ENCODE data around the gene SPOPL.
"Not testable (repeated sequence)": the region's sequence is repeated elsewhere in the genome, so short reads cannot be mapped to it uniquely, and the experiment has no call there.

The SPOPL gene

DNA sequence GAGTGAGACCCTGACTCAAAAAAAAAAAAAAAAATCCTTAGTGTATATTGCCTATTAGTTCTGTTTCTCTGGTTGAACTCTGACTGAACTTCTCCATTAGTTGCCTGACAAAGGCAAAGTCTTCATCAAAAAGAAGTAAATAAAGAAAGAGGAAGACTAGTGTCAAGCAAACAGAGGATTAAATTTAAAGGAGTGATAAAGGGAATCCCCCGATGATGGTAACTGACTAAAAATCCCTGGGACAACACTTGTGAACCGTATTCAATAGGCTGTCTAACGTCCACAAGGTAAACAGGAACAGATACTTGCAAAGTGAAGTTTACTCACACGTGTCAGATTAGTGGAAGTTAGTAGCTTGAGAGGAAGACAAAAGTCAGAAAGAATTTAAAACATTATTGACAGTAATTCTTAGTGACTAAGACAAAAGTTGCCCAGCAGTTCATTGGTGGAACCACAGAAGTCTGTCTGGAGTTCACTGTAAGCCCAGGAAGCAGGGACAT, 26.2 kb upstream of the SPOPL start:
- Histone ChIP-seq H3K27me3 (ENCODE audit: control insufficient read depth in 1 of 2, insufficient read depth in 2 of 2, low read length in 2 of 2) (no peaks in the 10 kb centered on the region), H3K9ac (ENCODE audit: low read length) (no peak overlapping the region), H3K4me1 (ENCODE audit: insufficient read depth, low read length) (no peaks in the 10 kb centered on the region), H3K9me3 (ENCODE audit: low read length) (no peaks in the 10 kb centered on the region), H3K27ac (ENCODE audit: low read depth, low read length) (no peak overlapping the region), H3K4me3 (ENCODE audit: low read depth in 1 of 2, low read length in 2 of 2) (no peak overlapping the region), H3K36me3 (ENCODE audit: insufficient read depth, low read length) (no peaks in the 10 kb centered on the region)

DNA sequence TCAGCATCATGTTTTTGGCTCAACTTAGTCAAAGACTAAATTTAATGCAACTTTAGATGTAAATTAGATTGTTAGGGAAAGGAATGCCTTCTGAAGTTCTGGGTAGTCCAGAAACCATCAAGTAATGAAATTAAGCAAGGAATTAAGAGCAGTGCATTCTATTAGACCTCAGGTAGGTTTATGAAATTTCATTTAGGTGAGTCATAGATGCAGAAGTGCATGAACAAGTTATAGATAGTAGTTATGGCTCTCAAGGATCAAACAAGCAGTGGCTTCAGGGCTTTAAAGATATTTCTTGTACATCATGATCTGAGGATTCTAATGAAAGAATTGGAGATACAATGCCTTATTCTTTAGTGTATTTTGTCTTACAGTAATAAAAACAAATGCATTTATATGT, 25.4 kb upstream of the SPOPL start:
- Histone ChIP-seq H3K36me3 (ENCODE audit: insufficient read depth, low read length) (no peaks in the 10 kb centered on the region), H3K27ac (ENCODE audit: low read depth, low read length) (no peak overlapping the region), H3K4me3 (ENCODE audit: low read depth in 1 of 2, low read length in 2 of 2) (no peak overlapping the region), H3K9me3 (ENCODE audit: low read length) (no peaks in the 10 kb centered on the region), H3K4me1 (ENCODE audit: insufficient read depth, low read length) (no peaks in the 10 kb centered on the region), H3K27me3 (ENCODE audit: control insufficient read depth in 1 of 2, insufficient read depth in 2 of 2, low read length in 2 of 2) (no peaks in the 10 kb centered on the region), H3K9ac (ENCODE audit: low read length) (no peak overlapping the region)

DNA sequence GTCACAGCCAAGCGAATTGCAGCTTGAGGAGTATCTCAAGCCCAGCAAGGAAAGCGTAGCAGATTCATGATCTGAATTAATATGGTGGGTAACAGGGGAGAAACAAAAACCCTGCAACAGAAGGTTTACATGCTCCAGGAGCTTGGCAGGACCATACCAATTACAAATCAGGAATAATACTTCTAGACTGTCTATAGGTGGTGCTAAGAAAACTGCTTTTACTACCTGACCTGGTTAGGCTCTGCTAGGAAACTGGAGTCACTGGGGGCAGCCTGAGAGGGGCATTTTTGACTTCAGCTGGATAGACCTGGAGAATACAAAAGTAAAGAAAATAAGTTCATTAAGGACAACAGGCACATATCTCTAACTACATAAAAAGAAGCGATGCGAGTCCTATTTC, 24.6 kb upstream of the SPOPL start:
- no peak overlapping the region for H3K4me3 ChIP-seq (ENCODE audit: low read depth in 1 of 2, low read length in 2 of 2)
- H3K9ac ChIP-seq (ENCODE audit: low read length), result no peak overlapping the region
- H3K27me3 ChIP-seq (ENCODE audit: control insufficient read depth in 1 of 2, insufficient read depth in 2 of 2, low read length in 2 of 2), result no peaks in the 10 kb centered on the region
- H3K9me3 ChIP-seq (ENCODE audit: low read length), result no peaks in the 10 kb centered on the region
- no peak overlapping the region for H3K27ac ChIP-seq (ENCODE audit: low read depth, low read length)
- H3K4me1 ChIP-seq (ENCODE audit: insufficient read depth, low read length), result no peaks in the 10 kb centered on the region
- no peaks in the 10 kb centered on the region for H3K36me3 ChIP-seq (ENCODE audit: insufficient read depth, low read length)

DNA sequence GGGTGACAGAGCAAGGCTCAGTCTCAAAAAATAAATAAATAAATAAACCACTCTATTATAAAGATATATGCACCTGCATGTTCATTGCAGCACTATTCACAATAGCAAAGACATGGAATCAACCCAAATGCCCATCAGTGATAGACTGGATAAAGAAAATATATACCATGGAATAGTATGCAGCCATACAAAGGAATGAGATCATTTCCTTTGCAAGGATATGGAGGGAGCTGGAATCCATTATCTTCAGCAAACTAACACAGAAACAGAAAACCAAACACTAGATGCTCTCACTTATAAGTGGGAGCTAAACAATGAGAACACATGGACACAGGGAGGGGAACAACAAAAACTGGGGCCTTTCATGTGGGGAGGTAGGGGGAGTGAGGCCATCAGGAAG, 18.8 kb upstream of the SPOPL start:
- H3K4me3 ChIP-seq (ENCODE audit: low read depth in 1 of 2, low read length in 2 of 2); H3K27me3 ChIP-seq (ENCODE audit: control insufficient read depth in 1 of 2, insufficient read depth in 2 of 2, low read length in 2 of 2); H3K9ac ChIP-seq (ENCODE audit: low read length); H3K9me3 ChIP-seq (ENCODE audit: low read length); H3K27ac ChIP-seq (ENCODE audit: low read depth, low read length); H3K36me3 ChIP-seq (ENCODE audit: insufficient read depth, low read length); H3K4me1 ChIP-seq (ENCODE audit: insufficient read depth, low read length): not testable (repeated sequence)

DNA sequence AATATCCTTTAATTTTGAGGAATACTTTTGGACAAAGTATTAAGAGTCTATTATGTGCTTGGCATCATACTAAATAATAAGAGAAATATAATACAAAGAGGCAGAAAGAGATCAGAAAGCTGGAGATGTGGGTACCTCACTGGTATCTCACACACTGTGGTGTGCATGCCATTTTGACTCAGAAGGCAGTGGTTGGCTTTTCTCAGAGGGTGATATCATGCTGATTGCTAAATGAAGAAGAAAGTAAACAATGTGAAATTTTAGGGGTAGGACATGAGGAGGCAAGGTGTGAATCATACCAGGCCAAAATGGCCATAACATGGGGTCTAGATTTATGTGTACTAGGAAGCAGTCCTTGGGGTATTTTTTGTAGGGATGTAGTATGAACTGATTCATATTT, 16.6 kb upstream of the SPOPL start:
- H3K27me3 ChIP-seq (ENCODE audit: control insufficient read depth in 1 of 2, insufficient read depth in 2 of 2, low read length in 2 of 2), result no peaks in the 10 kb centered on the region
- no peaks in the 10 kb centered on the region for H3K4me1 ChIP-seq (ENCODE audit: insufficient read depth, low read length)
- no peak overlapping the region for H3K27ac ChIP-seq (ENCODE audit: low read depth, low read length)
- H3K9ac ChIP-seq (ENCODE audit: low read length), result no peak overlapping the region
- no peak overlapping the region for H3K4me3 ChIP-seq (ENCODE audit: low read depth in 1 of 2, low read length in 2 of 2)
- H3K36me3 ChIP-seq (ENCODE audit: insufficient read depth, low read length), result no peaks in the 10 kb centered on the region
- H3K9me3 ChIP-seq (ENCODE audit: low read length), result no peaks in the 10 kb centered on the region

DNA sequence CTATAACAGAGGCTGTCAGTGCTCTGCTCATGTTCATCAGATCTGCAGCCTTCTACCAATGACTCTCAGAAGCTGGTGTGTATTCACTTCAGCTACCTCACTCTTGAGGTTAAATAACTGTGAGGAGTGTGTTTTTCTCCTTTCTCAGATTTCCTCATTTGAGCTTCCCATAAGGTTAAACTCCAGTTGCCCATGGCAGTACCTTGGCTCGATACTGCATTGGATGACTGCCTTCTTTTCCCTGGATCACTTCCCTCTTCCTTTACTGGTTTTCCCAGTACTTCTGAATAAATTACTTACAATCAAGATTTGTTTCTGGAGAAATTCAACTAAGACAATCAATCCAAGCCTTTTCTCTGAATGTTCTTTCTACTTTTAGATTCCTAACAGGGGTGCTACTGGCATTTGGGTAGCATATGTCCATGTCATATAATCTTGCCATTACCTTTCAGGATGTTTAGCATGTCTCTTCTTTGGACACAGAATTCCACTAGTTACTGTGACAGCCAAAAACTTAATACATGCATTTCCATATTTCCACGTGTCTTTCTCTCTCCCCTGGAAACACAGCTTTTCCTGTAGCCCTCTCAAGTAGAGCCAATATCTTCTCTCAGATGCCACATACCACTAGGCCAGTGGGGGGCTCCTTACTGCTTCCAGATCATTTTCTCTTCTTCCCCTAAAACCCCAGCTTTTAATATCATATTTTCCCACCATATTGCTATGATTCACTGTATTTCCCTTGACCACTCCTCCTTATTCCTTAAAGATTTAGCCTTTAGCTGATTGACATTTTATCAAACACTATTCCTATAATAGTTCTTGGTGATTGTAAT, 15.0 kb upstream of the SPOPL start:
- no peak overlapping the region for H3K27ac ChIP-seq (ENCODE audit: low read depth, low read length)
- H3K36me3 ChIP-seq (ENCODE audit: insufficient read depth, low read length), result no peaks in the 10 kb centered on the region
- H3K27me3 ChIP-seq (ENCODE audit: control insufficient read depth in 1 of 2, insufficient read depth in 2 of 2, low read length in 2 of 2), result no peaks in the 10 kb centered on the region
- no peak overlapping the region for H3K9ac ChIP-seq (ENCODE audit: low read length)
- no peak overlapping the region for H3K4me3 ChIP-seq (ENCODE audit: low read depth in 1 of 2, low read length in 2 of 2)
- H3K9me3 ChIP-seq (ENCODE audit: low read length), result no peaks in the 10 kb centered on the region
- H3K4me1 ChIP-seq (ENCODE audit: insufficient read depth, low read length), result no peaks in the 10 kb centered on the region

DNA sequence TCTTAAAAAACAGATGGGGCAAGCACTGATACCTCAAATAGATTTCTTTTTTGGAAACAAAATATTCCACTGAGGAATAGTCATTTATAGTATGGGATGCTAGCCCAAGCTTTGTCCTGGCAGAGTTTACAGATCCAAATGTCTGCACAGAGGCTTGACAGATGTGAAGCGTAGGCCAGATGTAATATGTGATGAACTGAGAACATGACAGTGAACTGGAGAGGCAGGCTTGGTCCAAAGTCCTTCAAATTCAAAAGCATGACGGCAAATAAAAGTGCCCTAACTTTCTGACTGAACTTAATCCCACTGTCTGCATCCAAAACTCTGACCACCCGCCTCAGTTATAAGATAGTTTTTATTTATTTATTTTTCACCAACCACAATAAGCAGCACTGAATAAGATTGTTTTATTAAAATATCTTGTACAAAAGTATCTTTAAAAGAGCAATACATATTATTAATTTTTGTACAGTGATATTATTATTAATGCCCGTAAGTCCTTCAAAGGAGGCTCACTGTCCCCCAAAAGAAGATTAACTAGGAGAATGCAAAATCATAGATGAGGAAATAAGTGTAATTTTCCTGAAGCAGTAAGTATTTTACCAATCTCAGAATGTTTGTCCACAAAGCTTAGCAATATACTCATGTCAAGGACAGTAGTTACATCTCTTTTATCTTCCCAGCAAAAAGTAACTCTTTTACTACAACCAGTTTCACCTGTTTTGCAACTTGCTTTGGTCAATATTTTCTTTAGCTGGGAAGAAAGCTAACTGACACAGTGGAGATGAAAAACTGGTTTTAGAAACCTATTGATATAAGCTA, 10.7 kb upstream of the SPOPL start:
- Histone ChIP-seq H3K27ac (ENCODE audit: low read depth, low read length) (no peak overlapping the region), H3K4me1 (ENCODE audit: insufficient read depth, low read length) (no peaks in the 10 kb centered on the region), H3K4me3 (ENCODE audit: low read depth in 1 of 2, low read length in 2 of 2) (no peak overlapping the region), H3K27me3 (ENCODE audit: control insufficient read depth in 1 of 2, insufficient read depth in 2 of 2, low read length in 2 of 2) (no peaks in the 10 kb centered on the region), H3K9me3 (ENCODE audit: low read length) (no peaks in the 10 kb centered on the region), H3K36me3 (ENCODE audit: insufficient read depth, low read length) (no peaks in the 10 kb centered on the region), H3K9ac (ENCODE audit: low read length) (no peak overlapping the region)

DNA sequence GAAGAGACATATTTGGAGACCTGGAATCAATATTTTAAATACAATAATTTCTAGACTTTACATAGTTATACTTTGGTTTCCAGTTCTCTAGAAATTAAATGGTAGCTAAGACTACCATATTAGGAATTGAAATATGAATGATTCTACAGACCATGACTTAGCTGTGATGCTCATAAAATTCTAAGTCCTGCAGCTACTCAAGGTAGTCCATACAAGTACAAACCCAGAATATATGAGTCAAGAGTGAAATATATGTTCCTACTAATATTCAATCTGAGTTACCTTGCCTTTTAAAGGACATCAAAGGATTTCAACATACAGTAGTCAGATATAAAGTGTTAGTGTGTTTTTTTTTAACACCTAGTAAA, 10.1 kb upstream of the SPOPL start:
- Histone ChIP-seq H3K4me3 (ENCODE audit: low read depth in 1 of 2, low read length in 2 of 2) (no peak overlapping the region), H3K9ac (ENCODE audit: low read length) (no peak overlapping the region), H3K4me1 (ENCODE audit: insufficient read depth, low read length) (no peaks in the 10 kb centered on the region), H3K36me3 (ENCODE audit: insufficient read depth, low read length) (no peaks in the 10 kb centered on the region), H3K27me3 (ENCODE audit: control insufficient read depth in 1 of 2, insufficient read depth in 2 of 2, low read length in 2 of 2) (no peaks in the 10 kb centered on the region), H3K9me3 (ENCODE audit: low read length) (no peaks in the 10 kb centered on the region), H3K27ac (ENCODE audit: low read depth, low read length) (no peak overlapping the region)

DNA sequence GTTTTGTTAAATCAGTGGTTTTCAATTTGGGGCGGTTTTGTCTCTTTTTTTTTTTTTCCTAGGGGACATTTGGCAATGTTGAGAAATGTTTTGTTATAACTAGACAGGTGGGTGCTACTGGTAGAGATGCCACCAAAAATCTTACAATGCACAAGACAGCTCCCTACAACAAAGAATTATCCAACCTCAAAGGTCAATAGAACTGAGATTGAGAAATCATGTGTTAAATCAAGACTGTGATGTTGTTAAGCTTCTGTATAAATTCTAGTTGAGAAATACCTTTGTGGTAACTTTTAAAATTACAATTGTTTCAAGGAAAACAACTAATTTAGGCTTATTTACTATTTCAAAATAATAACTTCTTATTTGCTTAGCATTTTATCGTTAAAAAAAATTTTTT, 9.4 kb upstream of the SPOPL start:
- Histone ChIP-seq H3K4me1 (ENCODE audit: insufficient read depth, low read length) (no peaks in the 10 kb centered on the region), H3K27ac (ENCODE audit: low read depth, low read length) (no peak overlapping the region), H3K9me3 (ENCODE audit: low read length) (no peaks in the 10 kb centered on the region), H3K9ac (ENCODE audit: low read length) (no peak overlapping the region), H3K4me3 (ENCODE audit: low read depth in 1 of 2, low read length in 2 of 2) (no peak overlapping the region), H3K36me3 (ENCODE audit: insufficient read depth, low read length) (no peaks in the 10 kb centered on the region), H3K27me3 (ENCODE audit: control insufficient read depth in 1 of 2, insufficient read depth in 2 of 2, low read length in 2 of 2) (no peaks in the 10 kb centered on the region)

DNA sequence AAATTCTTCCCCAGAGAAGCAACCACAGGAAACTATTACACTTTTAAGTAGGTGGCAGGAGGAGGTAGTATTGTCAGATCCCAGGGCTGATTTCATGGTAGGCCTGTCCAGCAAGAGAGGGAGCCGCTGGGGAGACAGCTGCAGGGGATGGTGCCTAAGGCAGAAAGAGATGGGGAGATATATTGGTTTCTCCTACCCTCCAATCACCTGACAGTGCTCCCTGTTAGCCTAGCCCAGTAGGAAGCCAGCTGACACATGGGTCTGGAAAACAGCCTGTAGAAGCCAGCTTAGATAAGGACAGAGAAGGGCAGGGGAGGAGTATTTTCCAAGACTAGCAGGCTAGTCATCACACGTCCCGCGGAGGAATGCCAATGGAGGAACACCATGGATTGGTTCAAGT, 8.2 kb upstream of the SPOPL start:
- H3K4me1 ChIP-seq (ENCODE audit: insufficient read depth, low read length), result no peaks in the 10 kb centered on the region
- no peaks in the 10 kb centered on the region for H3K27me3 ChIP-seq (ENCODE audit: control insufficient read depth in 1 of 2, insufficient read depth in 2 of 2, low read length in 2 of 2)
- H3K9ac ChIP-seq (ENCODE audit: low read length), result no peak overlapping the region
- no peaks in the 10 kb centered on the region for H3K36me3 ChIP-seq (ENCODE audit: insufficient read depth, low read length)
- no peak overlapping the region for H3K4me3 ChIP-seq (ENCODE audit: low read depth in 1 of 2, low read length in 2 of 2)
- no peak overlapping the region for H3K27ac ChIP-seq (ENCODE audit: low read depth, low read length)
- no peaks in the 10 kb centered on the region for H3K9me3 ChIP-seq (ENCODE audit: low read length)

DNA sequence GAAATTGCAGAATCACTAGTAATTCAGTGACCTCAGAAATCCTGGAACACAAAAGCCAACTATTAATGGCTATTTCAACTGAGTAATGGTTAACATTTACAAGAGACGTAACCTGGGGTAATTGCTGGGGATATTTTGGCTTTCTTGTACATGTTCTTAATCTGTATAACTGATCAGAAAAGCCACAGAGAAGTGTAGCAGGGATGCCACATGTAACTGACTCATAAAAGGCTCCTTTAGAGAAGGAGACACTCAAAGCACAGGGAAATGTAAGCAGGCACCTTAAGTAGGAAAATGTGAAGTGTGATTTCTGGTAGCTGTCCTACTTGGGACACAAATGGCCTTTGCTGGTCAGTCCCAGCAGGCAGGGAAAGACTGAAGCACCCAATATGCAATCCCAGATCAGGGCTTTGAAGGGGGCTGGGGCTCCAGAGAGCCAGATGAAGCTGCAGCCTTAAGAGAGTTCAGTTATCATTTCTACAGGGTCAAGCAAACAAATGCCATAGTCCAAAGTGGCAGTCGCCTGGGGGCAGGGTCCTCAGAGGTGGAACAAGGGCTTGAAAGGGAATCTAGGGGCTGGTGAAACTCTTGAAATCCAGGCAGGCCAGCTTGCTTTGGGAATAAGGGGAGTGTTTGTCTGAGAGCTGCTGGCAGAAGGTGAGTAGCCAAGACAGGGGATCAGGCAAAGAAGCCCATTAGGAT, 7.2 kb upstream of the SPOPL start:
- Histone ChIP-seq H3K4me1 (ENCODE audit: insufficient read depth, low read length) (no peaks in the 10 kb centered on the region), H3K9ac (ENCODE audit: low read length) (no peak overlapping the region), H3K27me3 (ENCODE audit: control insufficient read depth in 1 of 2, insufficient read depth in 2 of 2, low read length in 2 of 2) (no peaks in the 10 kb centered on the region), H3K36me3 (ENCODE audit: insufficient read depth, low read length) (no peaks in the 10 kb centered on the region), H3K9me3 (ENCODE audit: low read length) (no peaks in the 10 kb centered on the region), H3K4me3 (ENCODE audit: low read depth in 1 of 2, low read length in 2 of 2) (no peak overlapping the region), H3K27ac (ENCODE audit: low read depth, low read length) (no peak overlapping the region)

Data from muscle layer of colon (tissue), 2 donors.